OCI-LY7 (cell line): ENCODE results near the gene CMTM3. TPM values are rescaled to one million over a fixed set of nuclear protein-coding genes. Genes with fewer than 3 reads are reported as not detected.
A peak's percentile ranks its signal among the peaks of the same experiment; 100 is the strongest.

Source experiments
- BruUV-seq: library from RNA; stranded (reverse); fragments of 400-500 nt; replicated peaks from 2 replicates; lab custom pipeline; 2021; lab: Mats Ljungman, UMichigan
- CTCF ChIA-PET: fragments of 300-600 bp; sonication (Branson Sonifier 250); formaldehyde crosslinking; loops from one replicate; lab custom pipeline; 2022; ENCODE audit warnings: antibody characterized with exemption; ENCODE audit not compliant: unreplicated experiment; lab: Charles Lee
- POLR2A ChIA-PET: fragments of 300-600 bp; sonication (Branson Sonifier 250); formaldehyde crosslinking; loops from one replicate; lab custom pipeline; 2022; ENCODE audit warnings: antibody characterized with exemption; lab: Charles Lee
- DNase-seq: peaks from one replicate; pipeline ENCODE4 v3.0.0-alpha.2; 2015; ENCODE audit warnings: low spot score
- H2AFZ ChIP-seq: fragments of 200-600 bp; sonication (generic), shearing (Covaris generic); 2 replicates; pipeline ENCODE4 v1.6.1; 2014; ENCODE audit warnings: mild to moderate bottlenecking, antibody characterized with exemption, low read length, moderate library complexity
- H3K27ac ChIP-seq: fragments of 200-600 bp; sonication (generic); 2 replicates; pipeline ENCODE4 v1.5.1; 2014; ENCODE audit warnings: mixed run types, low read depth, mild to moderate bottlenecking, moderate library complexity, low read length, inconsistent platforms; ENCODE audit not compliant: poor library complexity, severe bottlenecking
- H3K36me3 ChIP-seq: fragments of 200-600 bp; sonication (generic); 2 replicates; pipeline ENCODE4 v1.6.1; 2014; ENCODE audit warnings: mild to moderate bottlenecking, antibody characterized with exemption, low read length, moderate library complexity, mixed read lengths; ENCODE audit not compliant: insufficient read depth
- H3K4me1 ChIP-seq: fragments of 200-600 bp; sonication (generic); 2 replicates; pipeline ENCODE4 v1.5.1; 2014; ENCODE audit warnings: mild to moderate bottlenecking, low read length; ENCODE audit not compliant: insufficient read depth, poor library complexity, severe bottlenecking
- H3K4me2 ChIP-seq: fragments of 200-600 bp; sonication (generic); 2 replicates; pipeline ENCODE4 v1.6.1; 2014; ENCODE audit warnings: mild to moderate bottlenecking, low read length
- H3K4me3 ChIP-seq: fragments of 200-600 bp; sonication (generic); 2 replicates; pipeline ENCODE4 v1.5.1; 2014; ENCODE audit warnings: mild to moderate bottlenecking, low read depth, low read length; ENCODE audit not compliant: poor library complexity, severe bottlenecking
- H3K79me2 ChIP-seq: fragments of 200-600 bp; sonication (generic); 2 replicates; pipeline ENCODE4 v1.6.1; 2016; ENCODE audit warnings: low read depth, mild to moderate bottlenecking, low read length, moderate library complexity, mixed read lengths; ENCODE audit not compliant: insufficient read depth
- H3K9me2 ChIP-seq: fragments of 200-600 bp; sonication (generic); 2 replicates; pipeline ENCODE4 v1.6.1; 2016; ENCODE audit warnings: mild to moderate bottlenecking, low read length, mixed read lengths; ENCODE audit not compliant: insufficient read depth
- H3K9me3 ChIP-seq: fragments of 200-600 bp; sonication (generic); 2 replicates; pipeline ENCODE4 v1.6.1; 2014; ENCODE audit warnings: mild to moderate bottlenecking, mixed run types, low read length, mixed read lengths
- H4K20me1 ChIP-seq: fragments of 200-600 bp; sonication (generic); 2 replicates; pipeline ENCODE4 v1.6.1; 2014; ENCODE audit warnings: mild to moderate bottlenecking, antibody characterized with exemption, low read length, moderate library complexity, mixed read lengths; ENCODE audit not compliant: insufficient read depth
- CTCF ChIP-seq: fragments of 200-600 bp; sonication (generic); conservative IDR thresholded peaks from 2 replicates; pipeline ENCODE4 v1.5.1; 2014; ENCODE audit warnings: mild to moderate bottlenecking, antibody characterized with exemption, low read length, moderate library complexity, mixed read lengths
- EZH2phosphoT487 ChIP-seq: fragments of 200-600 bp; sonication (generic); IDR thresholded peaks from 2 replicates; pipeline ENCODE4 v1.6.1; 2018; ENCODE audit warnings: low read depth, borderline replicate concordance, mild to moderate bottlenecking, mixed run types, antibody characterized with exemption, low read length, moderate library complexity, mixed read lengths
- intact Hi-C: fragments of 100-400 bp; cut with micrococcal nuclease; formaldehyde crosslinking; loops from one replicate; pipeline ENCODE4 v1.10.0; 2022; ENCODE audit not compliant: unreplicated experiment
- total RNA-seq, 2 experiments: library from RNA; depleted of rRNA in 1 of 2; stranded (reverse); fragments of >200 nt in 1 of 2; shearing (Covaris generic) in 1 of 2; gene quantifications; 2 replicates each; pipeline ENCODE4 v1.2.3, GENCODE V29; 2014 to 2022

Gene CMTM3
- total RNA-seq, 2 experiments from 2014 or later, result 5.0 to 30.4 TPM

- ChIA-PET CTCF (interaction anchor here (1.3 kb wide), 1 partner anchor 11 kb away, joined by 4 read pairs; no protein-coding TSS in a partner anchor), POLR2A (interaction anchor here (0.6 to 1.5 kb wide), 4 partner anchors 12 to 210 kb away, joined by 3 to 4 read pairs (median 3); no protein-coding TSS in a partner anchor)
- no peaks in the 10 kb centered on the region for H3K9me3 ChIP-seq
- no TSS peak for BruUV-seq
- H3K9me2 ChIP-seq, result no peaks in the 10 kb centered on the region
- intact Hi-C loops, result loop anchor here (5.0 kb wide), 1 partner anchor 134 kb away; the partner anchor contains the start of gene DYNC1LI2
- peak overlapping the region; percentile 77; the same call in 1 of the 2 replicates for H2AFZ ChIP-seq
- no peaks in the 10 kb centered on the region for H3K36me3 ChIP-seq
- DNase-seq, result no peak
- no peaks in the 10 kb centered on the region for H4K20me1 ChIP-seq
- TF ChIP-seq CTCF (no peak), EZH2phosphoT487 (no peak)
- no peak overlapping the region for H3K4me2 ChIP-seq
- H3K27ac ChIP-seq, result no peak overlapping the region
- peaks cover 27% of the 10 kb centered on the region for H3K4me1 ChIP-seq
- H3K79me2 ChIP-seq, result no peaks in the 10 kb centered on the region
- H3K4me3 ChIP-seq, result no peak overlapping the region
Measured at GRCh38 chr16:66618588-66619375, 14.3 kb downstream of the CMTM3 start.

- no peak overlapping the region for H3K27ac ChIP-seq
- ChIA-PET POLR2A (interaction anchor here (0.6 to 1.4 kb wide), 3 partner anchors 10 to 298 kb away, joined by 3 to 5 read pairs (median 4); no protein-coding TSS in a partner anchor), CTCF (interaction anchor here (0.5 kb wide), 1 partner anchor 118 kb away, joined by 4 read pairs; no protein-coding TSS in a partner anchor)
- H3K79me2 ChIP-seq, result no peaks in the 10 kb centered on the region
- H3K9me3 ChIP-seq, result no peaks in the 10 kb centered on the region
- TF ChIP-seq EZH2phosphoT487 (no peak), CTCF (no peak)
- H3K4me2 ChIP-seq, result peak overlapping the region; percentile 37
- intact Hi-C loops, result loop anchor here (5.0 kb wide), 1 partner anchor 133 kb away; the partner anchor contains the start of gene DYNC1LI2
- no TSS peak for BruUV-seq
- no peaks in the 10 kb centered on the region for H3K9me2 ChIP-seq
- H2AFZ ChIP-seq, result peak overlapping the region; percentile 77
- no peaks in the 10 kb centered on the region for H4K20me1 ChIP-seq
- peaks cover 27% of the 10 kb centered on the region for H3K4me1 ChIP-seq
- H3K36me3 ChIP-seq, result no peaks in the 10 kb centered on the region
- peak; percentile 39 for DNase-seq
- H3K4me3 ChIP-seq, result no peak overlapping the region
Measured at GRCh38 chr16:66619534-66620428, 15.3 kb downstream of the CMTM3 start.
